Adrenal gland (tissue), 5 donors: ENCODE data around the gene TCEA2.

ENCODE experiments used
- POLR2A ChIP-seq, 2 donors: fragments of 450-650 bp; IDR thresholded peaks; one replicate each; pipeline ENCODE4 v1.6.1; 2017; ENCODE audit warnings: antibody characterized with exemption in 2 of 2, mild to moderate bottlenecking in 2 of 2, moderate library complexity in 1 of 2
- TF ChIP-seq, protein P1 (sequence below), 6 experiments: fragments of 450-650 bp in 4 of 6; fragments of 200-600 bp in 2 of 6; sonication (generic) in 1 of 6; IDR thresholded peaks; 1 replicate in 5 of 6; 2 replicates in 1 of 6; pipeline versions ENCODE4 v1.5.1 to v1.8.0; 2016 to 2021; ENCODE audit warnings: antibody characterized with exemption in 6 of 6, mild to moderate bottlenecking in 2 of 6, moderate library complexity in 1 of 6
- donor health status: DM: no; HTN: no; CAD: no.

DNA sequence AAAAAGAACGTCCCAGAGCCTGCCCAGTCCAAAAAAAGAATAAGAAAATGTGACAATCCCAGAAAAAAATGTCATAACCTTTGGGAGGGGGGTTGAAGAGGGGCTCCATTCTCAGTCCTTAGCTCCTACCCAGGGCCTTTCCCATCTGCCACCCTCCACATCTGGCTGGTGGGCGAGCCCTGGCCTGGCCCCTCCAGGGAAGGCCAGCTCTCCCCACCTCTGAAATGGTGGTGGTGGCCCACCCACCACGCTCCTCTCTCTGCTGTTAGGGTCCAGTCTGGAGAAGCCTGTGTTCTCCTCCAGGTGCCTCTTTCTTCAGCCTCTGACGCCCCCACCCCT, 15.9 kb downstream of the TCEA2 start:
- no peak for TF ChIP-seq POLR2A (IDR thresholded peaks at IDR 0.05)
- TF ChIP-seq, protein P1, sequence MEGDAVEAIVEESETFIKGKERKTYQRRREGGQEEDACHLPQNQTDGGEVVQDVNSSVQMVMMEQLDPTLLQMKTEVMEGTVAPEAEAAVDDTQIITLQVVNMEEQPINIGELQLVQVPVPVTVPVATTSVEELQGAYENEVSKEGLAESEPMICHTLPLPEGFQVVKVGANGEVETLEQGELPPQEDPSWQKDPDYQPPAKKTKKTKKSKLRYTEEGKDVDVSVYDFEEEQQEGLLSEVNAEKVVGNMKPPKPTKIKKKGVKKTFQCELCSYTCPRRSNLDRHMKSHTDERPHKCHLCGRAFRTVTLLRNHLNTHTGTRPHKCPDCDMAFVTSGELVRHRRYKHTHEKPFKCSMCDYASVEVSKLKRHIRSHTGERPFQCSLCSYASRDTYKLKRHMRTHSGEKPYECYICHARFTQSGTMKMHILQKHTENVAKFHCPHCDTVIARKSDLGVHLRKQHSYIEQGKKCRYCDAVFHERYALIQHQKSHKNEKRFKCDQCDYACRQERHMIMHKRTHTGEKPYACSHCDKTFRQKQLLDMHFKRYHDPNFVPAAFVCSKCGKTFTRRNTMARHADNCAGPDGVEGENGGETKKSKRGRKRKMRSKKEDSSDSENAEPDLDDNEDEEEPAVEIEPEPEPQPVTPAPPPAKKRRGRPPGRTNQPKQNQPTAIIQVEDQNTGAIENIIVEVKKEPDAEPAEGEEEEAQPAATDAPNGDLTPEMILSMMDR (IDR thresholded peaks at IDR 0.05), result no peak
